ENCODE data around the gene KIAA0753. TPM values are rescaled to one million over a fixed set of nuclear protein-coding genes. Genes with fewer than 3 reads are reported as not detected.

Gene KIAA0753
- total RNA-seq, 4 donors from 2014 or later: 3.0 to 6.3 (median 3.6) TPM

- intact Hi-C loops (cut with DNase I; ENCODE audit: low total_unique reads): no loop called here
- Histone ChIP-seq H3K27me3 (no peaks in the 10 kb centered on the region), H3K4me1 (peaks cover 10 to 22% of the 10 kb centered on the region in 2 donors), H3K36me3 (peaks cover 0 to 10% of the 10 kb centered on the region in 2 donors), H3K4me3 (no peak overlapping the region), H3K9me3 (no peaks in the 10 kb centered on the region), H3K27ac (no peak overlapping the region)
- no peak for ATAC-seq
- DNase-seq: no peak
- TF ChIP-seq CTCF (IDR thresholded peaks at IDR 0.05 in 4 of 5, conservative IDR thresholded peaks at IDR 0.05 in 1 of 5): no peak
- TF ChIP-seq POLR2A (IDR thresholded peaks at IDR 0.05): no peak
- in situ Hi-C loops (cut with MboI; ENCODE audit: low sequenced_read_pairs in 4 of 4): loop anchor here in 1 of 4 donors (25.0 kb wide), 1 partner anchor 374 kb away; the partner anchor contains the start of genes BCL6B and RNASEK
These were observed 2.2 kb downstream of the KIAA0753 start for GRCh38 chr17:6638046-6638908.

- TF ChIP-seq CTCF (IDR thresholded peaks at IDR 0.05 in 4 of 5, conservative IDR thresholded peaks at IDR 0.05 in 1 of 5) (no peak), POLR2A (IDR thresholded peaks at IDR 0.05) (no peak)
These were observed 3.1 kb downstream of the KIAA0753 start for GRCh38 chr17:6637458-6637840.

GRCh38 chr17:6636616-6637457 is 3.7 kb downstream of the KIAA0753 start:
- in situ Hi-C loops (cut with MboI; ENCODE audit: low sequenced_read_pairs in 4 of 4) (loop anchor here in 1 of 4 donors (25.0 kb wide), 1 partner anchor 375 kb away; the partner anchor contains the start of genes BCL6B and RNASEK), intact Hi-C loops (cut with DNase I; ENCODE audit: low total_unique reads) (no loop called here)
- no peaks in the 10 kb centered on the region for H3K27me3 ChIP-seq
- H3K27ac ChIP-seq: no peak overlapping the region
- TF ChIP-seq CTCF (IDR thresholded peaks at IDR 0.05 in 4 of 5, conservative IDR thresholded peaks at IDR 0.05 in 1 of 5) (no peak), POLR2A (IDR thresholded peaks at IDR 0.05) (no peak)
- H3K4me1 ChIP-seq: peaks cover 10 to 20% of the 10 kb centered on the region in 2 donors
- no peaks in the 10 kb centered on the region for H3K9me3 ChIP-seq
- no peak for DNase-seq
- ATAC-seq: no peak
- peaks cover 0 to 25% of the 10 kb centered on the region in 2 donors for H3K36me3 ChIP-seq
- H3K4me3 ChIP-seq: no peak overlapping the region

More at GRCh38 chr17:6637458-6637840, 3.1 kb downstream of the KIAA0753 start:
- intact Hi-C loops (cut with DNase I; ENCODE audit: low total_unique reads): no loop called here
- in situ Hi-C loops (cut with MboI; ENCODE audit: low sequenced_read_pairs in 4 of 4): loop anchor here in 1 of 4 donors (25.0 kb wide), 1 partner anchor 375 kb away; the partner anchor contains the start of genes BCL6B and RNASEK
- Histone ChIP-seq H3K4me1 (peaks cover 10 to 22% of the 10 kb centered on the region in 2 donors), H3K27me3 (no peaks in the 10 kb centered on the region), H3K27ac (no peak overlapping the region), H3K36me3 (peaks cover 0 to 19% of the 10 kb centered on the region in 2 donors), H3K4me3 (no peak overlapping the region), H3K9me3 (no peaks in the 10 kb centered on the region)
- DNase-seq (no peak), ATAC-seq (no peak)

GRCh38 chr17:6636105-6636504 is 4.4 kb downstream of the KIAA0753 start:
- no peaks in the 10 kb centered on the region for H3K27me3 ChIP-seq
- peaks cover 0 to 26% of the 10 kb centered on the region in 2 donors for H3K36me3 ChIP-seq
- intact Hi-C loops (cut with DNase I; ENCODE audit: low total_unique reads) (no loop called here), in situ Hi-C loops (cut with MboI; ENCODE audit: low sequenced_read_pairs in 4 of 4) (loop anchor here in 1 of 4 donors (25.0 kb wide), 1 partner anchor 376 kb away; the partner anchor contains the start of genes BCL6B and RNASEK)
- H3K4me3 ChIP-seq: no peak overlapping the region
- peaks cover 6 to 14% of the 10 kb centered on the region in 2 donors for H3K4me1 ChIP-seq
- DNase-seq: no peak
- no peak overlapping the region for H3K27ac ChIP-seq
- ATAC-seq: no peak
- no peaks in the 10 kb centered on the region for H3K9me3 ChIP-seq
- TF ChIP-seq POLR2A (IDR thresholded peaks at IDR 0.05) (no peak), CTCF (IDR thresholded peaks at IDR 0.05 in 4 of 5, conservative IDR thresholded peaks at IDR 0.05 in 1 of 5) (no peak)
